Astrocyte (in vitro differentiated cells and primary cell): ENCODE data around the gene PPP1R1A.

Experiments used
- CTCF ChIP-seq: IDR thresholded peaks from 2 replicates; pipeline ENCODE4 v1.5.1; 2011; ENCODE audit warnings: low read depth, mild to moderate bottlenecking, inconsistent platforms, low read length, moderate library complexity; ENCODE audit not compliant: insufficient read depth
- EZH2 ChIP-seq: IDR thresholded peaks from 2 replicates; pipeline ENCODE4 v1.6.1; 2012; ENCODE audit warnings: mild to moderate bottlenecking, low read length, inconsistent platforms; ENCODE audit not compliant: insufficient read depth

DNA sequence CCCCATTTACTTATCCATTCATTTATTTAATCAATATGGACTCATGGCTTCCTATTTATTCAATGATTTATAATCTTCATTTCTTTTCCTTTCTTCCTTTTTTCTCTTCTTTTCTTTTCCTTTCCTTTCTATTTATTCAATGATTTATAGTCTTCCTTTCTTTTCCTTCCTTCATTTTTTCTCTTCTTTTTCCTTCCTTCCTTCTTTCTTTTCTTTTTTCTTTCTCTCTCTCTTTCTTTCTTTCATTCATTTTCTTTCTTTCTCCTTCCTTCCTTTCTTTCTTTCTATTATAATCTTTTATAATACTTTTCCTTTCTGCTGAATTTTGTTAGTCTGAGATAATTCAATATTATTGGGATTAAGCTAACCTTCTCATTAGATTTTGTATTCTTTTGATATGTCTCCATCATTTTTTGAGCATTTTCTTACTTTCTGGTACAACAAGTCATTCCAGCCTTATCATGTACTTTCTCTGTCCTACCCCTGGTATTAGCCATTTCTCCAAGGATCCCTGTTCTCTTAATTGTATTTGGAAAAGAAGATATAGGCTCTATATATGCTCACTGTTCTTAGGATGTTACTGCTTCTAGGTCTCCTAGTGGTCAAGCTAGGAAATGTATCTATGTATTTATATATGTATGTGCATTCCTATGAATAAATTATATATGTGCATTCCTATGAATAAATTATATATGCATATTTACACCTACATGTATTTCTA lies 34.2 kb upstream of the PPP1R1A start:
- TF ChIP-seq CTCF (no peak), EZH2 (no peak)
